Activated CD4-positive, alpha-beta memory T cell treated with anti-CD3 and anti-CD28 coated beads, Interleukin-2, amount 10 ng/mL, durations not matched to agents 7 days and 5 days (primary cell): ENCODE data around the gene CELSR1. TPM values are rescaled to one million over a fixed set of nuclear protein-coding genes. Genes with fewer than 3 reads are reported as not detected.

Experiments used
- CTCF ChIA-PET: fragments of 350-600 bp; sonication (Branson Sonifier 250); formaldehyde crosslinking; loops from one replicate; lab custom pipeline; 2021; ENCODE audit warnings: antibody characterized with exemption, inconsistent platforms; lab: Charles Lee
- POLR2A ChIA-PET: fragments of 350-600 bp; sonication (Branson Sonifier 250); formaldehyde crosslinking; loops from one replicate; lab custom pipeline; 2021; ENCODE audit warnings: antibody characterized with exemption; lab: Charles Lee
- DNase-seq: peaks from one replicate; pipeline ENCODE4 v3.0.0-alpha.2; 2020
- H3K27ac Mint-ChIP-seq: one replicate; pipeline ENCODE4 v1.8.0; 2021; ENCODE audit warnings: mild to moderate bottlenecking, mixed read lengths
- H3K27me3 Mint-ChIP-seq: one replicate; pipeline ENCODE4 v1.8.0; 2021; ENCODE audit warnings: mixed read lengths
- H3K36me3 Mint-ChIP-seq: one replicate; pipeline ENCODE4 v1.8.0; 2021; ENCODE audit warnings: low read depth, mixed read lengths
- H3K4me1 Mint-ChIP-seq: one replicate; pipeline ENCODE4 v1.8.0; 2021; ENCODE audit warnings: mixed read lengths
- H3K4me3 Mint-ChIP-seq: one replicate; pipeline ENCODE4 v1.8.0; 2021; ENCODE audit warnings: mild to moderate bottlenecking, mixed read lengths
- H3K9me3 Mint-ChIP-seq: one replicate; pipeline ENCODE4 v1.8.0; 2021; ENCODE audit warnings: mixed read lengths
- total RNA-seq, 2 experiments: library from RNA; stranded (reverse); gene quantifications; one replicate each; pipeline ENCODE4 v1.2.3, GENCODE V29; 2021

The CELSR1 gene
- total RNA-seq, 2 experiments from 2014 or later: 0.10 to 0.13 TPM

DNA sequence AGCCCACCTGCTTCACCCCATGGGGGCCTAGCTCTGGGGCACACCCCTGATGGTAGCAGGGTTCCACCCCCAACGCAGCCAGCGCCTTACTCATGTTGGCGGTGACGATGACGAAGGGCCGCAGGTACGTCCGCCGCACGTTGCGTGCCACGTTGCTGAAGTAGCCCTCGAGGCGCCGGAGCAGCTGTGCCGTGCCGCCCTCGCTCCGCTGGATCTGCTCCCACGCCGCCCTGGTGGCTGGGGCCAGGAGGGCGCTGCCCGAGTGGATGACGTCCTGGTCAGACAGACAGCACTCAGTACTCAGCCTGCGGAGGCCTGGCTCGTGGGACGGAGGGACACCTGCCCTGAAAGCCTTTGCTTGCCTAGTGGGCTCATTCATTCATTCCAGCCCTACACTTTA, 151.1 kb downstream of the CELSR1 start:
- Mint-ChIP-seq H3K36me3 (no peaks in the 10 kb centered on the region), H3K27ac (no peak overlapping the region), H3K9me3 (no peaks in the 10 kb centered on the region), H3K27me3 (no peaks in the 10 kb centered on the region), H3K4me1 (no peaks in the 10 kb centered on the region), H3K4me3 (no peak overlapping the region)
- ChIA-PET POLR2A (no interaction called here), CTCF (interaction anchor here (1.4 kb wide), 1 partner anchor 18 kb away, joined by 6 read pairs; no protein-coding TSS in a partner anchor)
- no peak for DNase-seq

DNA sequence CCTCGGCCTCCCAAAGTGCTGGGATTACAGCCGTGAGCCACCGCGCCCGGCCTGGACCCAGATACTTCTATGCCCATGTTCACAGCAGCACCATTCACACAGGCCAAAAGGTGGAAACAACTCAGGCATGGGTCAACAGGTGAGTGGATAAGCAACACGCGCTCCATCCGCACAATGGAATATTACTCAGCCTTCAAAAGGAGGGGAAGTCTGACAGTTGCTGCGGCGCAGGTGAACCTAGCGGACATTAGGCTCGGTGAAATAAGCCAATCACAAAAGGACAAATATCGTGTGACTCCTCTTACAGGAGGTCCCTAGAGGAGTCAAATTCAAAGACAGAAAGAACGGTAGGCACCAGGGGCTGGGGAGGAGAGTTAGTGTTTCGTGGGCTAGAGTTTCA, 154.9 kb downstream of the CELSR1 start:
- Mint-ChIP-seq H3K4me1 (no peaks in the 10 kb centered on the region), H3K27me3 (no peaks in the 10 kb centered on the region), H3K9me3 (no peaks in the 10 kb centered on the region), H3K27ac (no peak overlapping the region), H3K4me3 (no peak overlapping the region), H3K36me3 (no peaks in the 10 kb centered on the region)
- ChIA-PET CTCF (no interaction called here), POLR2A (no interaction called here)
- no peak for DNase-seq

DNA sequence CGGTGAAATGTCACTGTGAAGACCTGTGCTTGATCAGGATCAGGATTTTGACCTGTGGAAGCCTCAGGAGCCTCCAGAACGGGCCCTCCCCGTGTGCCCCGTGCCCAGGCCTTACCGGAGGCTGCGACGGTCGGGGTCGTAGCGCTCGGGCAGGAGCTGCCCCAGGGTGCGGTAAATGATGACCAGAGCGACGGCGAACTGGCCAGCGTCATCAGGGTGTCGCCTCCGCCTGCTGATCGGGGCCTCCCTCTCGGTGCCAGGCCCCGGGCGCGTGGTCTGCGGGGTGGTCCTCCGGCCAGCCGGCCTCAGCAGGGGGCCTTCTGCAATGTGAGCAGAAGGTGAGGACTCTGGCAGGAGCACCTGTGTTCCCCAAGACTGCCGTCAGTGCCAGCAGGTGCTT, 155.7 kb downstream of the CELSR1 start:
- H3K27me3 Mint-ChIP-seq: no peaks in the 10 kb centered on the region
- H3K9me3 Mint-ChIP-seq: no peaks in the 10 kb centered on the region
- H3K4me3 Mint-ChIP-seq: no peak overlapping the region
- ChIA-PET POLR2A (no interaction called here), CTCF (interaction anchor here (0.9 kb wide), 1 partner anchor 14 kb away, joined by 3 read pairs; no protein-coding TSS in a partner anchor)
- H3K27ac Mint-ChIP-seq: no peak overlapping the region
- no peak for DNase-seq
- no peaks in the 10 kb centered on the region for H3K36me3 Mint-ChIP-seq
- no peaks in the 10 kb centered on the region for H3K4me1 Mint-ChIP-seq

DNA sequence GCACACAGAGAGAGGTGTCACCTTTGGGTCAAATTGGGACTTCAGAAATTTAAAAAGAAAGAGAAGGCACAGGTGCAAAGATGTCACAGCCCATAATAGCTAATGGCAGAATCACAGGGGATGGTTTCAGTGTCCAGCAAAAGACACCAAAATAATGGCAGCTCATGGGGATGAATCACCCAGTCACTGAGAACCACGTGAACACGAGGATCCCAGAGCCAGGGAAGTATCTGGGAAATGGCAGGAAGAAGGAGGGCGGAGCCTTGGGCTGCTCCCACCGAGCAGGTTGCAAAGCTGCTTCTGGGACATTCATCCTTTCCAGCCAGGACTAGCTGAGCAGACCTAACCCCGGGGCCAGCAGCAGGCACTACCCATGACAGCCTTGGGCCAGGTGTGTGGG, 156.3 kb downstream of the CELSR1 start:
- H3K4me3 Mint-ChIP-seq: no peak overlapping the region
- ChIA-PET POLR2A (no interaction called here), CTCF (interaction anchor here (0.9 kb wide), 1 partner anchor 13 kb away, joined by 3 read pairs; no protein-coding TSS in a partner anchor)
- no peaks in the 10 kb centered on the region for H3K27me3 Mint-ChIP-seq
- H3K36me3 Mint-ChIP-seq: no peaks in the 10 kb centered on the region
- DNase-seq: no peak
- no peaks in the 10 kb centered on the region for H3K4me1 Mint-ChIP-seq
- no peak overlapping the region for H3K27ac Mint-ChIP-seq
- H3K9me3 Mint-ChIP-seq: peaks cover 2% of the 10 kb centered on the region

DNA sequence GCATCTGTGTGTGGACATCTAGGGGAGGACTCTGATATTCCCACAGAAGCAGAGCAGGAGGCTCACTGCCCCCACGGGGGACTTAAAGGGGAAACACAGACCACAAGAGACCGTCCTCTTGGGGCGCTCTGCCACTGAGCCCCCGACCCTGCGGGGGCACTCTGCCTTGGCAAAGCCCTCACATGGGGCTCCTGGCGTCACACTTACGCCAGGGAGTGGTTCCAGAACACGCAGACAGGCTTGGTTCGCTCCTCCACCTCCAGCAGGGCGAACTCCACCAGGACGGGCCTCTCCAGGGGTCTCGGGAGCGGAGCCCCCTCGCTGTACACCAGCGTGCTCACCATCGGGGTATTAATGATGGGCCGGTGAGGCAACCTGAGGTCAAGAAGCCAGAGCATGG, 156.8 kb downstream of the CELSR1 start:
- H3K27me3 Mint-ChIP-seq: peaks cover 3% of the 10 kb centered on the region
- CTCF ChIA-PET: no interaction called here
- H3K36me3 Mint-ChIP-seq: no peaks in the 10 kb centered on the region
- H3K4me3 Mint-ChIP-seq: no peak overlapping the region
- POLR2A ChIA-PET: no interaction called here
- no peaks in the 10 kb centered on the region for H3K4me1 Mint-ChIP-seq
- no peak for DNase-seq
- H3K27ac Mint-ChIP-seq: no peak overlapping the region
- peaks cover 6% of the 10 kb centered on the region for H3K9me3 Mint-ChIP-seq

DNA sequence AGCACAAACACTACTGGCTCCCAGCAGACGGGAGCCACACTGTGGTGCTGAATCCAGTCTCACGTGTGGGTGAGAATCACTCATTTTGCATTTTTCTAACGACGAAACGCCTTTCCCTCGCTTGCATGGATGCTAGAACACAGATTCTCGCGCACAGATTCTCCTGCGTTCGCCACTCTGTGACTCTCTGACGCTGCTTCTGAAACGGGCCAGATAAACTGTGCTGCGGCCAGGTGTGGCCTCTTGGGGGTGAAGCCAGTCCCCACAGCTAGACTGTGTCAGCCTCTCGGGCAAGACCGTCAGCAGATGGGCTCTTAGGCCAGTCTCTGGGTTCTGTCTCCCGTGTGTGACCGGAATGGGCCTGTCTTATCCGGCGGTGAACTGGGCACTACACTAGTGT, 157.4 kb downstream of the CELSR1 start:
- no peak overlapping the region for H3K27ac Mint-ChIP-seq
- H3K36me3 Mint-ChIP-seq: no peaks in the 10 kb centered on the region
- ChIA-PET CTCF (no interaction called here), POLR2A (no interaction called here)
- H3K27me3 Mint-ChIP-seq: peaks cover 5% of the 10 kb centered on the region
- H3K4me3 Mint-ChIP-seq: no peak overlapping the region
- no peak for DNase-seq
- peaks cover 8% of the 10 kb centered on the region for H3K9me3 Mint-ChIP-seq
- no peaks in the 10 kb centered on the region for H3K4me1 Mint-ChIP-seq

DNA sequence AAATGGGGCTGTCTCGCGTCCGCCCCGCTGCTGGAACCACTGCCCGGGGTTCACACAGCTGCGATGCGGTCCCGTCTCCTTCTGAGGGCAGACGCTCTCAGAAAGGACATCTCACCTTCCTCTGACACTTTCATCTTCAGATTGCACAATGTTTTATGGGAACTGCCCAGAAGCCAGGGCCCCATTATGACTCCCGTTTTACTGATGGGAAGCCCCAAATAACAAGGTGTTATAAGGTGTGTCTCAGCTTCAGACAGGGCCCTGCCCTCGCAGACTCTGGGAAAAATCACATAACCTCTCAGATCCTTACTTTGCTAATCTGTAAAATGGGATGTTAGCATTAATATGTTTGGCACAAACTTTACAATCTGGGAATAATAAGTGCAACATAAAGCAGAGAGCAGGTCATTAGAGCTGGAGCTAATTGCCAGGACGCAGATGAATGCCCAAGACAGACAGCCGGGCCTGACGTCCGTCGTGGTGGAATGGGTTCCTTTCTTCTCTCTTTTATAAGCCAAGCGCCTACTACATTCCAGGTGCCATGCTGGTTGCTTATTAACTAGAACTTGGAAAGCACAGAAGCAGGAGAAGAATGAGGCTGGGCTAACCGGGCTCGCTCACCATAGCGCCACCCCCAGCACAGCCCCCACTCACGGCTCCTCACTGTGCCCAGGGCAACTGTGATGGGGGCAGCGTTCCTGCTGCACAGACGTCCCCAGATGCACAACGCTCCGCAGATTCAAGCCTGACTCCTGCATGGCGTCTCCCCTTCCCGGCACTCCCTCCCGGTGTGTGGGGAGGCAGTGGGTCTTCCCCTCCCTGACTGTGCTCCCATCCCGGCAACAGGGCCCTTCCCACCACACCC, 158.1 kb downstream of the CELSR1 start:
- Mint-ChIP-seq H3K36me3 (no peaks in the 10 kb centered on the region), H3K9me3 (peaks cover 9% of the 10 kb centered on the region), H3K27me3 (peaks cover 9% of the 10 kb centered on the region), H3K4me3 (no peak overlapping the region), H3K4me1 (peaks cover 2% of the 10 kb centered on the region), H3K27ac (no peak overlapping the region)
- POLR2A ChIA-PET: no interaction called here
- CTCF ChIA-PET: interaction anchor here (0.9 kb wide), 1 partner anchor 12 kb away, joined by 3 read pairs; no protein-coding TSS in a partner anchor
- DNase-seq: no peak

DNA sequence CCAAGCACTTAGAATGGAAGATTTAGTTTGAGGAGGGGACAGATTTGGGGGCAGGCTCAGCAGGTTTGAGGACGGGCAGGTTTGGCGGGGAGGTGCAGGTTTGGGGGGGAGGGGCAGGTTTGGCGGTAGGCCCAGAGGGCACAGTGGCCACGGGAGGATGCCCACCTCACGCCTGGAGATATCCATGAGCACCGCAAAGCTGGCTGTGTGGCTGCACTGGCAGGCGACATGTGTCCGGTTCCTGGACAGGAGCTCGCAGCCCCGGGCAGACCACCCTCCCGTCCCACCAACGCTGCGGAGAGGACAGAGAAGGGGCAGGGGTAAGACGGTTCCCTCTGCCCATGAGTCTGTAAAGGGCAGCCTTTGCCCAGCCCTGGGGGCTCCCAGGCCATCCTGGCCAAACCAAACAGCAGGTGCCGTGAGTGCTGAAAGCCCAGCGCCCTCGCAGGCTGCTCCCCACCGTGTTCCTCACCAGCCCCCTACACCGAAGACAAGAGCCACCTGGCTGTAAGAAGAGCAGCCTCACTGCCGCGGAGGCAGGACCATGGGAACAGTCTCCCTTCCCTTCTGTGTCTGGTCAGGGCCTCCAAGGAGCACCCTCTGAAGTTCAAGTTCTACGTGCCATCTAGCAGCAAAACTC, 158.9 kb downstream of the CELSR1 start:
- Mint-ChIP-seq H3K36me3 (no peaks in the 10 kb centered on the region), H3K4me1 (peaks cover 5% of the 10 kb centered on the region), H3K27me3 (peaks cover 16% of the 10 kb centered on the region), H3K27ac (no peak overlapping the region), H3K9me3 (peaks cover 9% of the 10 kb centered on the region), H3K4me3 (no peak overlapping the region)
- DNase-seq: no peak
- ChIA-PET POLR2A (no interaction called here), CTCF (interaction anchor here (0.9 kb wide), 1 partner anchor 11 kb away, joined by 3 read pairs; no protein-coding TSS in a partner anchor)

DNA sequence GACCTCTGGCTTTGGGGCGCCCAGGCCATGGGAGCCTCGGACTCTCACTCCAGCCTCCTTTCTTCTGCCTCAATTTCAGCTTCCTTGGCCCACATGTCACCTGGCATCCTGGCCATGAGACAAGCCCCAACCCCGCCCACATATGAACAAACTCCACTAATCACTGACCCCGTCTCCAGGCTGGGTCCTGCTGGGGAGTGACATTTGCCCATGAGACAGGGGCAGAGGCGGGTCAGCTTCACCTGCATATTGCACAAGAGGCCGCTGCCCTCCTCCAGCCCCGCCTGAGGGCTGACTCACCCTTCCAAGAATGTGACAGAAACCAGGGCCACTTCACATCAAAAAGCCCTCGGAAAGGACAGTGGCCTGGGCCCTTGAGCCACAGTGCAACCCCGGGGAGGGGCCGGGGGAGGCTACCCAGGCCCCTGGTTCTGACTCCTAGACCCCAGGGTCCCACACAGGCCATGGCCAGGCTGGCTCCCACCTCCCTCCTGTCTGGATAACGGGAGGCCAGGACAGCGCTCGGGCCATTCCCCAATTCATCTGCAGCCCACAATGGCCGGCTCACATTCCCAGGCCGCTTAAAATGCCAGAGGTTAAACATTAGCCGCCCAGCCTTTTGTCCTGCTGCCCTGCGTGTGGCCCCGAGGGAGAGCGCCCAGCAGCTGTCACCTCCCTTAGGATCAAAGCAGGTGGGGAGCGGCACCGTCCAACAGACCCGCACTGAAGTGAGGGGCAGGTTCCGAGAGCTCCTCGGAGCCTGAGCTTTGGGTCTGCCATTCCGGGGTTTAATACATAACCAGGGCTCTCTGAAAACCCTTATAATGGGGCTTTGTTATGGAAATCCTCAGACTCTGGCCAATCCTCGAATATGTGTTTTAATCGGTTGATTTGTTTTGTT, 159.6 kb downstream of the CELSR1 start:
- CTCF ChIA-PET: interaction anchor here (0.9 kb wide), 1 partner anchor 10 kb away, joined by 3 read pairs; no protein-coding TSS in a partner anchor
- H3K4me3 Mint-ChIP-seq: no peak overlapping the region
- H3K36me3 Mint-ChIP-seq: no peaks in the 10 kb centered on the region
- DNase-seq: no peak
- POLR2A ChIA-PET: no interaction called here
- peaks cover 5% of the 10 kb centered on the region for H3K4me1 Mint-ChIP-seq
- peaks cover 19% of the 10 kb centered on the region for H3K27me3 Mint-ChIP-seq
- no peak overlapping the region for H3K27ac Mint-ChIP-seq
- peaks cover 9% of the 10 kb centered on the region for H3K9me3 Mint-ChIP-seq

DNA sequence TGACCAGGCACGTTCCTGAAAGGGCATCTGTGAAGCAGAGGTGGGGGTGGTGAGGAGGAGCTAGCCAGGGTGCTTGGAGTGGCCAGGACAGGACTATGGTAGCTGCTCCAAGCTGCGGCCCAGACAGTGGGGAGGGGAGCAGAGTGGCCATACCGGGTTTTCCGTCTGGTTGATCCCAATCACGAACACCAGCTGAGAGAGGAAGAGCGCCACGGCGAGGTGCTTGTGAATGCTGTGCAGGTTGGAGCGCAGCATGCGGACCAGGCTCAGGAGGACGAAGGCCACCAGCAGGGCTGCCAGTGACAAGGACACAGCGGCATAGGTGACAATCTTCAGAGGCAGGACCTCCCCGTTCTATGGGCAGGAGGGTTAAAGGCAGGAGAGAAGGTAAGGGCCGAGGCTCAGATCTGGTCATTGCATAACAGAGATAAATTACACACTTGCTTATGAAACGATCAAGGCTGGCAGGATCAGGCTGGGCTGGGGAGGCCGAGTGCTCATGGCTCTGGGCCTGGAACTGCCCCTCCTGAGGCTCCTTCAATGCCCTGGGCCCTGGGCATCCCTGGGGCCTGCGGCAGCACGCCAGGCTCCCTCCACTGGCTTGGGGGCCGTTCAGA, 160.4 kb downstream of the CELSR1 start:
- peaks cover 7% of the 10 kb centered on the region for H3K4me1 Mint-ChIP-seq
- no peak overlapping the region for H3K27ac Mint-ChIP-seq
- H3K9me3 Mint-ChIP-seq: peaks cover 9% of the 10 kb centered on the region
- CTCF ChIA-PET: no interaction called here
- DNase-seq: no peak
- H3K36me3 Mint-ChIP-seq: no peaks in the 10 kb centered on the region
- H3K4me3 Mint-ChIP-seq: no peak overlapping the region
- POLR2A ChIA-PET: no interaction called here
- peaks cover 20% of the 10 kb centered on the region for H3K27me3 Mint-ChIP-seq

DNA sequence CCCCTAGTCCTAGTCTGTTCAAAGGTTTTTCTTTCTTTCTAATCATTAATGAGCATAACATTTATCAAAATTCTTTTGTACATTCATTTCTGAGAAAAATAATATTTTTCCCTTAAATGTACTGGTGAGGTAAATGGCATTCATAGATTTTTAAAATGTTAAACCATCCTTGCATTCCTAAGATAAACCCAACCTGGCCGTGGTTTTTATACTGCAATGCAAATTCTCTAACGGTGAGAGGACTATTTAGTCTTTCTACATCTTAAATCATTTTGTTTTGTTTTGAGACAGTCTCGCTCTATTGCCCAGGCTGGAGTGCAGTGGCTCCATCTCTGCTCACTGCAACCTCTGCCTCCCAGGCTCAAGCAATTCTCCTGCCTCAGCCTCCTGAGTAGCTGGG, 161.3 kb downstream of the CELSR1 start:
- peaks cover 9% of the 10 kb centered on the region for H3K9me3 Mint-ChIP-seq
- no peaks in the 10 kb centered on the region for H3K36me3 Mint-ChIP-seq
- H3K27me3 Mint-ChIP-seq: peaks cover 20% of the 10 kb centered on the region
- H3K4me3 Mint-ChIP-seq: no peak overlapping the region
- no peak overlapping the region for H3K27ac Mint-ChIP-seq
- peaks cover 12% of the 10 kb centered on the region for H3K4me1 Mint-ChIP-seq
- CTCF ChIA-PET: no interaction called here
- POLR2A ChIA-PET: no interaction called here
- DNase-seq: no peak

DNA sequence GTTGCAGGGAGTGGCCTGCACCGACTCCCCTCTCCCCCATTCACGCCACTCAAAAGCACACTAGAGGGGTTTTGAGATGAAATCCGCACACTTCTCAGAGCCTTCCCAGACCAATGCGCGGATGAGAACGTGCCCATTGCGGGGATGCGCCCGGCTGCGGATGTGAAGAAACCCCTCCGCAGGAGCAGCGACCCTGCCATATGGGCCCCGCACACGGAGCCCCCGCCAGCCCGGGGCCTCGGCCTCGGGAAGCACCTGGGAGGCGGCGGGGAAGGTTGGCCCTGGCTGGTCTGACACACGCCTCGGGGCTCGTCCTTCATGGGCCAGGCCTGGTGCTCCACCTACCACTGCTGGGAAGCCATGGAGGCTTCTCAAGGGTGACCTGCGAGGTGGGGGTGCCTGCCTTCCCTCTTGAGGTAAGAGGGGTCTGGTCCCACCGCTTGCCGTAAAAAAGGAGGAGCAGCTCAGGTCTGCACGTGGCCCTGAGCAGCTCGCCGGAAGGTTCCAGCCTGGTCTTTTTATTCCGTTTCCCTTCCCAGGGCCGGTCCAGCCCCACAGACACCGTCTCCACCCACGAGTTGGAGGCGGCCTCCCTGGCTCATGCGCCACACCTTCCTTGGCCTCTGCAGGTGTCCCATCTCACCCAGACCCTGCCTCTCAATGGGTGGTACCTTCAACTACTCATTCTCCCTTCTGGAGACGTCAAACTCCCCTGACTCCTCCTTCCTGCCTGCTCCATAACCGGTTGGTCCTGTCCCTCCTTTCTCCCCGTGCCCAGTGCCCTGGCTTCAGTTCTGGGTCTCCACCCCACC, 162.6 kb downstream of the CELSR1 start:
- no peak overlapping the region for H3K4me3 Mint-ChIP-seq

More for the DNA sequence above, 162.6 kb downstream of the CELSR1 start:
- DNase-seq: no peak
- CTCF ChIA-PET: no interaction called here
- H3K9me3 Mint-ChIP-seq: peaks cover 9% of the 10 kb centered on the region
- H3K4me1 Mint-ChIP-seq: peaks cover 24% of the 10 kb centered on the region
- POLR2A ChIA-PET: no interaction called here
- peaks cover 20% of the 10 kb centered on the region for H3K27me3 Mint-ChIP-seq
- H3K27ac Mint-ChIP-seq: no peak overlapping the region
- no peaks in the 10 kb centered on the region for H3K36me3 Mint-ChIP-seq
